ENCODE measurements around the gene KRTAP4-5. TPM values are rescaled to one million over a fixed set of nuclear protein-coding genes. Genes with fewer than 3 reads are reported as not detected.

Gene KRTAP4-5
- polyA plus RNA-seq, 1 experiment = not detected

GRCh38 chr17:41177727-41178271, 28.2 kb upstream of the KRTAP4-5 start, which contains the start of gene KRTAP4-2:
Gene KRTAP4-2, minus strand, starts transcription at chr17:41178221. Its CDS starts 57 bp downstream, at chr17:41178164.
- POLR2A ChIA-PET = no interaction called here

GRCh38 chr17:41176744-41177387, 27.2 kb upstream of the KRTAP4-5 start:
- Histone ChIP-seq H3K4me3 (ENCODE audit: low read depth, low read length) (no peak overlapping the region), H3K27me3 (ENCODE audit: control insufficient read depth, insufficient read depth, low read length) (no peaks in the 10 kb centered on the region), H3K9me3 (ENCODE audit: control insufficient read depth, insufficient read depth, low read length) (peaks cover 4% of the 10 kb centered on the region; the same call in 1 of the 2 replicates), H3K27ac (ENCODE audit: low read depth, low read length) (no peak overlapping the region)
- ChIA-PET CTCF (no interaction called here), POLR2A (no interaction called here)
- no peak for TF ChIP-seq CTCF (IDR thresholded peaks at IDR 0.05; ENCODE audit: low read depth, low read length)
- DNase-seq (ENCODE audit: low read depth, low spot score) = no peak

More at GRCh38 chr17:41177727-41178271, 28.2 kb upstream of the KRTAP4-5 start, which contains the start of gene KRTAP4-2:
- CTCF ChIA-PET = interaction anchor here (0.7 kb wide), 1 partner anchor 17 kb away, joined by 3 read pairs; no protein-coding TSS in a partner anchor
- no peak for DNase-seq (ENCODE audit: low read depth, low spot score)
- no peak within 1 kb of the TSS for H3K27ac ChIP-seq (ENCODE audit: low read depth, low read length)
- no peaks in the 10 kb centered on the region for H3K27me3 ChIP-seq (ENCODE audit: control insufficient read depth, insufficient read depth, low read length)
- no peak for TF ChIP-seq CTCF (IDR thresholded peaks at IDR 0.05; ENCODE audit: low read depth, low read length)
- H3K9me3 ChIP-seq (ENCODE audit: control insufficient read depth, insufficient read depth, low read length) = peaks cover 4% of the 10 kb centered on the region; the same call in 1 of the 2 replicates
- H3K4me3 ChIP-seq (ENCODE audit: low read depth, low read length) = no peak within 1 kb of the TSS

- Histone ChIP-seq H3K27me3 (ENCODE audit: control insufficient read depth, insufficient read depth, low read length) (no peaks in the 10 kb centered on the region), H3K27ac (ENCODE audit: low read depth, low read length) (no peak overlapping the region), H3K4me3 (ENCODE audit: low read depth, low read length) (no peak overlapping the region), H3K9me3 (ENCODE audit: control insufficient read depth, insufficient read depth, low read length) (no peaks in the 10 kb centered on the region)
- CTCF ChIA-PET = interaction anchor here (0.9 kb wide), 1 partner anchor 151 kb away, joined by 3 read pairs; no protein-coding TSS in a partner anchor
- peak; percentile 6 for DNase-seq (ENCODE audit: low read depth, low spot score)
- POLR2A ChIA-PET = no interaction called here
- no peak for TF ChIP-seq CTCF (IDR thresholded peaks at IDR 0.05; ENCODE audit: low read depth, low read length)
Measured at GRCh38 chr17:41171886-41172285, 22.3 kb upstream of the KRTAP4-5 start.

GRCh38 chr17:41168121-41168520, 18.5 kb upstream of the KRTAP4-5 start, which contains the start of gene KRTAP4-3:
Gene KRTAP4-3, minus strand, starts transcription at chr17:41168221. Its CDS starts 49 bp downstream, at chr17:41168172.
- CTCF ChIA-PET = no interaction called here
- POLR2A ChIA-PET = no interaction called here
- Histone ChIP-seq H3K27me3 (ENCODE audit: control insufficient read depth, insufficient read depth, low read length) (no peaks in the 10 kb centered on the region), H3K9me3 (ENCODE audit: control insufficient read depth, insufficient read depth, low read length) (no peaks in the 10 kb centered on the region), H3K4me3 (ENCODE audit: low read depth, low read length) (no peak within 1 kb of the TSS), H3K27ac (ENCODE audit: low read depth, low read length) (no peak within 1 kb of the TSS)
- DNase-seq (ENCODE audit: low read depth, low spot score) = no peak
- no peak for TF ChIP-seq CTCF (IDR thresholded peaks at IDR 0.05; ENCODE audit: low read depth, low read length)

GRCh38 chr17:41167561-41167960, 17.9 kb upstream of the KRTAP4-5 start:
- CTCF ChIA-PET = no interaction called here

More at GRCh38 chr17:41167561-41167960, 17.9 kb upstream of the KRTAP4-5 start:
- POLR2A ChIA-PET = no interaction called here
- H3K27me3 ChIP-seq (ENCODE audit: control insufficient read depth, insufficient read depth, low read length) = no peaks in the 10 kb centered on the region
- TF ChIP-seq CTCF (IDR thresholded peaks at IDR 0.05; ENCODE audit: low read depth, low read length) = no peak
- H3K9me3 ChIP-seq (ENCODE audit: control insufficient read depth, insufficient read depth, low read length) = no peaks in the 10 kb centered on the region
- no peak for DNase-seq (ENCODE audit: low read depth, low spot score)
- no peak overlapping the region for H3K4me3 ChIP-seq (ENCODE audit: low read depth, low read length)
- H3K27ac ChIP-seq (ENCODE audit: low read depth, low read length) = no peak overlapping the region
